ENCODE data around the gene SREBF2. TPM values are rescaled to one million over a fixed set of nuclear protein-coding genes. Genes with fewer than 3 reads are reported as not detected.

Gene SREBF2
- total and polyA plus RNA-seq, 10 of the 15 experiments (the other 5 are each of a cell fraction or from before 2014, with no cell fraction given) = 2.4 to 177 (median 78.8) TPM

- TF ChIP-seq E2F8 (IDR thresholded peaks at IDR 0.05; ENCODE audit: low read depth, partially characterized antibody) = peak; percentile 34
- no peak for TF ChIP-seq JUND (IDR thresholded peaks at IDR 0.05; ENCODE audit: low read depth, low read length)
- TF ChIP-seq JUNB (IDR thresholded peaks at IDR 0.05) = peak; percentile 27; the same call in 1 of the 2 replicates
- TF ChIP-seq MEF2A (IDR thresholded peaks at IDR 0.05; ENCODE audit: insufficient read depth, low read depth, low read length) = peak; percentile 35; the same call in 1 of the 2 replicates
- TF ChIP-seq HDAC6 (IDR thresholded peaks at IDR 0.05; ENCODE audit: unreplicated experiment) = no peak
- TF ChIP-seq KLF5 (IDR thresholded peaks at IDR 0.05; ENCODE audit: partially characterized antibody) = peak; percentile 92
- no peak for TF ChIP-seq KDM1A (IDR thresholded peaks at IDR 0.05; ENCODE audit: borderline replicate concordance)
- TF ChIP-seq ATF3 (IDR thresholded peaks at IDR 0.05; ENCODE audit: borderline replicate concordance, extremely low read depth, low read depth, low read length) = no peak
- peak; percentile 32; the same call in 1 of the 2 replicates for TF ChIP-seq ELK1 (IDR thresholded peaks at IDR 0.05; ENCODE audit: low read depth, low read length)
- 0 out of 2 replicates have a peak, but pooled peaks have one; percentile 62 for TF ChIP-seq CHD1 (IDR thresholded peaks at IDR 0.05; ENCODE audit: low read depth, low read length)
- peak; percentile 70 for TF ChIP-seq MEF2B (IDR thresholded peaks at IDR 0.05; ENCODE audit: partially characterized antibody, poor library complexity, severe bottlenecking)
- 0 out of 2 replicates have a peak, but pooled peaks have one; percentile 65 for TF ChIP-seq PRDM15 (CRISPR knock-in tag; IDR thresholded peaks at IDR 0.05)
- no peak for TF ChIP-seq HCFC1 (IDR thresholded peaks at IDR 0.05; ENCODE audit: low read length)
- TF ChIP-seq RFX5 (IDR thresholded peaks at IDR 0.05; ENCODE audit: low read depth, low read length) = no peak
- TF ChIP-seq ZSCAN29 (IDR thresholded peaks at IDR 0.05) = no peak
- TF ChIP-seq FOXM1 (IDR thresholded peaks at IDR 0.05; ENCODE audit: low read depth, low read length) = no peak
- TF ChIP-seq ZNF622 (IDR thresholded peaks at IDR 0.05) = no peak
- no peak for TF ChIP-seq NFIC (IDR thresholded peaks at IDR 0.05; ENCODE audit: low read depth, low read length)
- peak; percentile 96 for TF ChIP-seq MXI1 (IDR thresholded peaks at IDR 0.05; ENCODE audit: low read depth, low read length)
- TF ChIP-seq NFXL1 (IDR thresholded peaks at IDR 0.05; ENCODE audit: borderline replicate concordance) = no peak
- no peak for TF ChIP-seq EZH2 (IDR thresholded peaks at IDR 0.05; ENCODE audit: borderline replicate concordance, control insufficient read depth, low read depth, low read length)
- no peak for TF ChIP-seq ZNF384 (IDR thresholded peaks at IDR 0.05; ENCODE audit: borderline replicate concordance, low read depth, low read length)
Observed at GRCh38 chr22:41939981-41940831, 107.3 kb downstream of the SREBF2 start (continued).
